NCI-H1694 (cell line): Measurements from ENCODE around the gene B9D1.

Source experiments
- DNase-seq: peaks from one replicate; lab custom pipeline; 2025; lab: John Stamatoyannopoulos, UW

B9D1 gene

DNA sequence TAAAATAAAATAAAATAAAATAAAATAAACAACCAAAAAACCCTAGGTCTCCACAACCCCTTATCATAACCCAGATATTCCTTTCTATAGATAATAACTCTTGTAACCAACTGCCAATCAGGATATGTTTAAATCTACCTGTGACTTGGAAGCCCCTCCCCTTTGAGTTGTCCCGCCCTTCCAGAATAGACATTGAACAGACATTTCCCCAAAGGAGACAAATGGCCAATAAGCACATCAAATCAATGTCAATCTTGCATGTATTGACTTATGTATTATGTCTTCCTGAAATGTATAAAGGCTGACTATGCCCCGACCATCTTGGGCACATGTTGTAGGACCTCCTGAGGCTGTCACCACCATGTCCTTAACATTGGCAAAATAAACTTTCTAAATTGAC is 14.3 kb upstream of the B9D1 start:
- no peak for DNase-seq

DNA sequence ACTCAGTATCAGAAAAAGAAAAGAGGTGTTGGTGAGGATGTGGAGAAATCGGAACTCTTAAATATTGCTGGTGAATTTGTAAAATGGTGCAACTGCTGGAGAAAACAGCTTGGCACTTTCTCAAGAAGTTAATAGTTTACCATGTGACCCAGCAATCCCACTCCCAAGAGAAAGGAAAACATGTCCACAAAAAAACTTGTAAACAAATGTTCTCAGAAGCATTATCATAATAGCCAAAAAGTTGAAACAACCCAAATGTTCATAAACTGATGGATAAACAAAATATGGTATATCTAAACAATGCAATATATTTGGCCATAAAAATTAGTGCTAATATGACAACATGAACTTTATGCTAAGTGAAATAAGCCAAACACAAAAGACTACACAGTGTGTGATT is 13.2 kb upstream of the B9D1 start:
- no peak for DNase-seq

DNA sequence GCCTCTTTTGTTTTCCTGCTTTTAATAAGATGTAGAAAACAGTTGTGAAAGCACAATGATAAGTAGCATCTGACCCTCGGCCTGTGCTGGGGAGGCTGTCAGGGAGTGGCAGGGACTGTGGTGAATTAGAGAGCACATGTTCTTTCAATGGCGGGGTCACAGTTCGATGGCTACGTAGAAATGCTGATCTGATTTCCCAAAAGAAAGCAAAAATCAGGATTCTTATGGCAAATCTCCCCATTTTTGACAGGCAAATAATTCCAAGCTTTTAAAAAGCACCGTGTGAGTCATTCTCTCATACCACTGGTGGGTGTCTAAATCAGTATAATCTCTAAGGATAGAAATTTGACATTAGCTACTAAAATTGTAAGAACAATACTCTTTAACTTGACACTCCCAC is 11.6 kb upstream of the B9D1 start:
- DNase-seq = no peak

DNA sequence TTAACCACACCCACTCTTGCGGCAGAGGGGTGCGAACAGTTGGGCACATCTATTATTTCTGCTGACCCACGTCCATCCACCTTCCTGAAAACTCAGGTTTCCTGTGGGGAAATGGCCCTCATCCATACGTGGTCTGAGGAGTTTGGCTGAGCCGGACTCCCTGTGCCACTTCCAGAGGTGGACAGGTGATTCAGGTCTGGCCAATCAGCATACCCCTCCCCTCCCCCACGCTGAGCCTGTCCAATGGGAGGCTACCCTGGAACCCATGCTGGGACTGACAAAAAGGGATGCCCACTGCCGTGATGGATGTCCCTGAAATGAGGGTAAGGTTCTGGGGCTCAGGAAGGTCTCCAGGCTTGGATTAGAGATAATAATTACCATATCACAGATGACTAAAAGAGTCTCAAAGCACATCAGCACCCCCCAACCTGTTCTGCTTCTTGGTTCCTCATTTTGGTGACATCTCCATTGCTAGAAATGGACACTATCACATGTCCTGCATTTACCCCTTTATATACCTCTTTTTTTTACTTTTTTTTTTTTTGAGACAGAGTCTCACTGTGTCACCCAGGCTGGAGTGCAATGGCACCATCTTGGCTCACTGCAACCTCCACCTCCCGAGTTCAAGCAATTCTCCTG is 10.5 kb upstream of the B9D1 start:
- no peak for DNase-seq

DNA sequence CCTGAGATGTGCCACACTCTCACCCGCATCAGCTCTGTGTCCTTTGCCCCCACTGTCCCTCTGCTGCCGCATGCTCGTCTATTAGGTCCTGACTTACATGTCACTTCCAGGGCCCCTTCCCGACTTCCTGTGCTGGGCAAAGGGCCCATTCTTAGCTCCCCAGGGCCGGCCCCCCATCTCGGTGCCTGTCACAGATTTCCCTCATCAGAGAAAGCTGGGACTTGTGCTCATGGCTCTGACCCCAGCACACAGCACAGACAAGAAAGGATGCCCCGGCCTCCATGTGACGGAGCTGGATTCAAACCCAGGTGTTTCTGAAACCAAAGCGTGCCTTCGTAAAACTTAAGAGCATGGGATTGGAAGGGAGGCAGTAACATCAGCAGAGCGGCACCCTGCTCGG is 9.9 kb upstream of the B9D1 start:
- DNase-seq = no peak

DNA sequence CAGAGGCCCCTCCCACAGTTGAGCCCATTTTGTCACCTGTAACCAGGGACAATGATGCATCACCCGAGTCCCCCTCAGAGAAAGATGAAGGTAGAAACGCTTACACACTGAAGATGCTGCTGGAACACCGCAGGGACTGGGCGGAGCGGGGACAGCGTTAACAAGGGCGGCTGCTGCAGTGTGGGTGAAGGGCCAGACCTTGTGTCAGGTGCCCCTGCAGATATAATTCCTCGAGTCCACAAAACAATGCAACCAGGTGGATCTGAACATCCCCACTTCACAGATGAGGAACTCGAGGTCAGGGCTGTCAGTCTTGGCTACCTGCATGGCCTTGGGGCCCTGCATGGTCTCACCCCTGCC is 9.5 kb upstream of the B9D1 start:
- DNase-seq = no peak

DNA sequence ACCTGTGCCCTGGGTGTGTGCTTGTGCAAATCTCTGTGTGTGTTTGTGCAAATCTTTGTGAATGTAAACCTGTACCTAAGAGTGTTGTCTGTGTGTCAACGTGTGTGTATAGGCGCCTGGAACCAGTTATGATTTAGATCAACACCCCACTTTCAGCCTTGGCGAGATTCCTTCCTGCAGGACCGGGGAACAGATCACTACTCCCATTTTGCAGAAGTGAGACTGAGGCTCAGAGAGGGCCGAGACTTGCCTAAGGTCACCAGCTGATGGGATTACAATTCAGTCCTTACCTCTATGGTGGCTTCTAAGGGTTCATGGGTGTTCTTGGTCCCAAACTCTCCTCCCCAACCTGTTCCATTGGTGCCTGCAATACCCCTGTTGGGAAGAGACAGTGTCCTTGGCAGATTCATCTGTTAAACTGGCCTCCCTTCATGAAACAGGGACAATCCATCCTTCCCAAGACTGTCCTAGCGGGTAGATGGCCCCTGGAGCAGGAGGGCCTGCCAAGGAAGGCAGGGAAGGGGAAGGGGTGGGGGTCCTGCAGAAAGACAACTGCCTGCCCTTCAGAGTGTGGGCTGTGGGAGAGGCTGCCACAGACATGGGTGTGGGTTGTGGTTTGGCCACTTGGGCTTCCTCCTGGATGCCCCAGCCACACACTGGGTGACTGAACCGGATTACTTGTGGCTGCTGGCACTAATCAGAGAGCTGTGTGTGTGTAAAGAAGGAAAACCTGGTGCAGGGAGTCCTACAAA is 8.9 kb upstream of the B9D1 start:
- no peak for DNase-seq

DNA sequence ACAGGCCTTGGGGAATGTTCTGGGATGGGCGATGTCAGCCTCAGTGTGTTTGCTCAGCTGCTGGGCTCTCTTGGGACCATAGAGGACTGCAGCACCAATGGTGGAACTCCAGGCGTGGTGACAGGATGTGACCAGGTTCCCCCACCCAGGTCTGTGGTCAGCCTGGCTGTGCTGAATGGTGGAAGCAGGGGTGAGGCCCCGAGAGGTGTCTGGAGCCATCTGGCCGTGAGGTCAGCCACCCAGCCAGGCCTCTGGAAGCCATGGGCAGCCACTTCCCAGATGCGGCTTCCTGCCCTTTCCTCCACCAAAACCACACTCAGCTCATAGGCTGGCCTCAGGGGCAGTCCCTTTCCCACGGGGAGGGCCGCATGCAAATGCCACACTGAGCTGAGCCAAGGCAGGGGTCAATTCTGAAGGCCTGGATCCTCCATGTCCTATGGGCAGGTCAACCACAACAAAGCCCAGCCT is 8.0 kb upstream of the B9D1 start:
- DNase-seq = no peak

DNA sequence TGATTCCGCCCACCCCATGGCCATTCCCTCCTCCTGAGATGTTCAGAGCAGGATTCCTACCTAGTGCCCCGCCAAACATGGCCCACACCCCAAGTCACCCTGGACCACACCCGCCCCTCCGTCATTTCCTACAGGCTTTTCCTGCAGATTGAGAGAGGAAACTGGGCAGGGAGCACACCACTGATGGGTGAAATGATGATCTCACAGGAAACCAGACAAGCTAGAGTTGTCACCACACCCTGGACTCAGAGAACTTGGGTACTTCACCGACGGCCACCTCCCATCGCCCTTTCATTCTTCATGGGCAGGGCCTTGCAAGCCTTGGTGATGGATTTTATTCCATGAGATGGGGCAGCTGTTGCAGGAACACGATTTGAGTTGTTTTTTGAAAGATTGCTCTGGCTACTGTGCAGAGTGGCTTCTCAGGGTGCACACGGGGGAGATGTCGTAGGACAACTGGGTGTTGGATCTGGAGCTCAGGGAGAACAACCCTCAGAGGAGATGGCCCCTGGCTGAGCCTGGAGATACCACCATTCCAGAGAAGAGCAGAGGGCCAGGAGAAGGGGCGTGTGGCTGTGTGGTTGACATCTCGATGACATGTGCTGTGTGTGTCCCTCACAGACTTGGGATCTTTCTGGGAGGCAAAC is 7.4 kb upstream of the B9D1 start:
- DNase-seq = no peak

DNA sequence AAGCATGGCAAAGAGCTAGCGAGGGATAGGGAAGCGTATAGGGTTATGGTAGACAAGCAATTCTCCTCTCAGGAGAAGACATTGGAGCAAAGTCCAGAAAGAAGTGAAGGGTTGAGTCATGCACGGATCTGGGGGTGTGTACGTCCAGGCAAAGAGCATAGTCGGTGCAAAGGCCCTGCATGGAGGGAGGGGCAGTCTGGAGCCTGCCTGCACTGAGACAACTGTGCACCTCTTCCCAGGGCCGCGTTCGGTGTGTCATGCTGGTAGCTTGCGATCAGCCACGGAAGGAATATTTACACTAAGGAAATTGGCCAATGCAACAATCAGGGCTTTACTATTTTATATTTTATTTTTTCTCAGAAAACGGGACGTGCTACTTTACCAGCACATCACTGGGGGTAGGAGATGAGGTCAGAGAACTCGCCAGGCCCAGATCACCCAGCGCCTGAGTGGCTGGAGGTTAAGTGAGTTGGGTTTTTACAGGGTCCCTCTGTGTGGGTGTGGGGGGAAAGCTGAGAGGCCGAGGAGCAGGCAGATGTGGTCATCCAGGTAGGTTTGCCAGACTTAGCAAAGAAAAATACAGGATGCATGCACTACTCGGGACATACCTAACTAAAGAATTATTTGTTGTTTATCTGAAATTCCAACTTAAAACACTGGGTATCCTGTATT is 6.7 kb upstream of the B9D1 start:
- no peak for DNase-seq

DNA sequence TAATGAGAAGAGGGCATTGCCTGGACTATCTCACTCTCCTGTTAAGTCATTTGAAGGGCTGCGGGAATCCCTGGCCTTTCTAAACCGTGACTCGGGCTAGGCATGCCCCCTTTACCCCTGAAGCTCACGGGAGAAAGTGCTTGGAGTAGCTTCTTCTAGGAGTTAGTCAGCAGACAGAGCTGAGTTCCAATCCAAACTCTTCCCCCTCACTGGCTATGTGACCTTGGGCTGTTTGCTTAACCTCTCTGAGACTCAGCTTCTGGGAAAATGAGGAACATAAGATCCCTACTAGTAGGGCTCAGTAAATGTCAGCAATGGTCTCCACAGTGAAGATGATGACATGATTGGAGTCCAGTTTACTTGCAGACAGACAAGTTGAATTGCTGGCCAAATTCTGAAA is 5.7 kb upstream of the B9D1 start:
- no peak for DNase-seq

DNA sequence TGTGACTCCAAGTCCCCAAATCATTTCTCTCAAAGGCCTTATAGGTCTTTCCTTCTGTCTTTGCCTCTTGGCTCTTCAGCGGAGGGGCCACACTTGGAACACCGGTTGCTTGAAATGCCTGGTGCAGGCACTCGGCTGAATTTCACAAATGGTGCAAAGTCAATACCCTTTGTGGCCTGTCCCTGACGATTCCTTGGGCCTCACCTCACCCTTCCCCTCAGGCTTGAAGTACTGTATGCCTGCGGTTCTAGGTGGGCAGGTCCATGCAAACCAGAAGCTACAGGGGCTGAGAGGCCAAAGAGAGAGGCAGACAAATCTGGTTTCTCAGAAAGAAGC is 4.1 kb upstream of the B9D1 start:
- DNase-seq = no peak

DNA sequence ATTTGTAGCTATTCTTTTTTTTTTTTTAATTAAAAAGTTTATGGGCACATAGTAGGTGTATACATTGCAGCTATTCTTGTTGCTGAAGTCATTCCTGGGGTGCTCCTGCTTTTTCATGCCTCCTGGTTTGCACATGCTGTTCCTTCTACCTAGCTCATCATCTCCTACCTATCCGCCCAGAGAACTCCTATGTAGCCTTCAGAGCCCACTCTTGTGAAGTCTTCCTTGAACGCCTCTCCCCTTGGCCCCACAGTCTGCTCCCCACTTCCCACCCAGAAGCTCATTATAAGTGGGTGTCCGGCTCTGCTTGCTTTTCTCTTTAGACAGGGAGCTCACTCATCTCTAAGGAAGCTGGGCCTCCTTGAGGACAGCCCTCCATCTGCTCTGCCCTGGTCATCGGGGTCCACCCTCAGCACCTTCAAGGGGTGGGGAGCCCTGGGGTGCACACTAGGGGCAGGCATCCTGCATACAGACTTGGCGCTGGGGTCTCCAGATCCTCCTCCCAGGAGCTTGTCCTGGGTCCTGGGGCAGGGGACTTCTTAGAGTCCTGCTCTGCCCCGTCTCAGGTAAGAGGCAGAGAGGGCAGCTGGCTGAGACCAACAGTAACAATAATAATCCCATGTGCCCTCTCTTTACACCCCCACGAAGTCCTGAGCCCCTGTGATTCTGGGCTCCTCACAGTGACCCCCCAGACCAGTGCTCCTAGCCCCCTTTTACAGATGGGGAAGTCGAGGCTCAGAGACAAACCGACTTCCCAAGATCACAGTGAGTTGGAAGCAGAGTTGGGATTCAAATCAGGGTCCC is 3.5 kb upstream of the B9D1 start:
- DNase-seq = no peak

DNA sequence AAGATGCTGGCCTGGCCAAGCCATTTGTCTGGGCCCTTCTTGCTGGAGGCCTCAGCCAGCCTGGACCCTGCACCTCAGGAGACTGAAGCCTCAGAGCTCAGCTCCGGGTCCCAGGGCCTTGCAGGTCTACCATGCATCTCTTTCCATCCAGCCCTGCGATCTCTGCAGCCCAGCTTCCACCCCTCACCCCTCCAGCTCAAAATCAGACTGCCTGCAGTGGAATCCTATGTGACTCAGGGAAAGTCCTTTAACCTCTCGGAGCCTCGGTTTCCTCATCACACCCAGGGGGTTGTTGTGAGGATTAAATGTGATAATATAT is 2.9 kb upstream of the B9D1 start:
- no peak for DNase-seq

DNA sequence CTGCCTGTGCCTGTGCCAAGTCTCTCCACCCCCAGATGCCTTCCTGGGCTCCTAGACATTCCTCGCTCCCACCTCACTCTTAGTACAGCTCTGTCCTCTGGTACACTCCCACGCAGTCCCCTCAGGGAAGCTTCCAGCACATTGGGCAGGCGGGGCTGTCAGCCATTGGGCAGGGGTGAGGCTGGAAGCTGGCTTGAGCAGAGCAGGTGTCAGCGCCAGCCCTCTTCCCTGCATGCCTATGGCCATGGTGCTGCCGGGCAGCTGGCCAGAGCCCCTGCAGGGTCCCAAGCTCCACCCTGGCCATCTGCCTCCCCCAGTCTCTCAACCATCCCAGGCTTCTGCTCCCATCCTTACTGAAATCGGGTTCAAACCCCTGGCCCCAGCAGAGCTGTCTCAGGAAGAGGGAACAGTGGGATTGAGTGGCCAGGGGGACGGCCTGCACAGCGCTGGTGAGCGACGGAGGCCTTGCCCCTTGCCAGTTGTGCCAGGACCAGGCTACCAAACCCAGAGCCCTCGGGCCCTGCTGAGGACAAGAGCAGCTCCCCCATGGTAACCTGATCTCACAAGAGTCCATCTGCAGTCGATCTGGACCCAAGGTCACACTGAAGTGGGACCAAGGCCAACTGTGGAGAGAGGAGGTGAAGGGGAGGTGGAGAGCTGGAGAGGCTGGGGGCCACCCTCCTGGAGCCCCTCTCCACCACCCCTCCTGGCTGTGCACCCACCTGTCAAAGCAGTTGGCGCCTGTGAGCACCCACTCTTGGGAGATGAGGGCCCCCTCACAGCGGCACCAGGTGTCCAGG is 2.4 kb upstream of the B9D1 start:
- DNase-seq = peak; percentile 47

DNA sequence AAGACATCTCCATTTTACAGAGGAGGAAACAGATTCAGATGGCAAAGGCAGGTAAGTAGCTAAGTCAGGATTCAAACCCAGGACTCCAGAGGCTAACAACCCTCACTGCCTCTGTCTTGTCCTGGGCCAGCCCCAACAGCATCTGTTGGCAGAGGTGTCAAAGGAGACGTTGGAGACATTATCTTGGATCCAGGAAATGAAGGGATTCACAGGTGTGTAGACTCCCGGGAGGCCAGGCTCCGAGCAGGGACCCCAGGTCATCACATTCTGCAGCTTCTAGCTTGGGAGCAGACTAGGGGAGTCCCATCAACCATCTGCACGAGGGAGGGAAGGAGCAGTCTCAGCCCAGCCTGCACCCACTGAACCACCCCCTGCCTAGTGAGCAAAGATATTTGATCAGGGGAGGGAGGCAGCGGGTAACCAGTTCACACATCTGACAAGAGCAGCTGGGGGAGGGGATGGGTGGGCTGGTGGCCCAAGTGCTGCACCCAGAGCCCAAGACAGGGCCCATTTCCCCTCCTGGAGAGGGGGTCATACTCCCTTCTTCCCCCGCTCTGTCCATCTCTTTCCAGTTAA is 1.0 kb upstream of the B9D1 start:
- no peak for DNase-seq

DNA sequence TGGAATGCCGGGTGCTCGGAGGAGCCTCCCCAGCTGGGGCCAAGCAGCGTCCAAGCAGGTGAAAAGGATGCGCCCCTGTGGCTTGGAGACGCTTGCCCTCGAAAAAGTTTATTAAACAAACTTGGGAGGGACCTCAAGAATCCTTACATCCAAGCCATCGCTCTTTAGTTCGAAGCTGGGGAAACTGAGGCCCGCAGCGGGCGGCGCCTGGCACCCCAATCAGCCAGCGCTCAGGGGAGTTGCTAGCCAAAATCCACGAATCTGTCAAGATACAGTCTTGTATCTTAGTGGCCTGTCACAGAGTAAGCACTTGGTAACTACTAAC is 553 bp upstream of the B9D1 start:
- DNase-seq = no peak

DNA sequence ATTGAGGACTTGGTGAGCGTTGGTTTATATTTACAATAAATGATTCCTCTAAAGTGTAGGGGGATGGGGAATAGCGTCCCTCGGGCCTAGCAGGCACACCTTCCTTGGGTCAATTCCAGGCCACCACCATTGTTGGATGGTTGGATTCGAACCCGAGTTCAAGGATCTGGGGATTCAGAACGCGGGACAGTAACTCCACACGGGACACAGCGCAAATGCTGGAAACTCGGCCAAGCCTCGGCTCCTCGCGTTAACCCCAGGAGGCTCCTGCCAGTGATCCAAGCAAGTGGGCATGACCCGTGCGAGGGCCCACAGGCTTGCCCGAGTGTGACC is 613 bp downstream of the B9D1 start:
- DNase-seq = no peak

DNA sequence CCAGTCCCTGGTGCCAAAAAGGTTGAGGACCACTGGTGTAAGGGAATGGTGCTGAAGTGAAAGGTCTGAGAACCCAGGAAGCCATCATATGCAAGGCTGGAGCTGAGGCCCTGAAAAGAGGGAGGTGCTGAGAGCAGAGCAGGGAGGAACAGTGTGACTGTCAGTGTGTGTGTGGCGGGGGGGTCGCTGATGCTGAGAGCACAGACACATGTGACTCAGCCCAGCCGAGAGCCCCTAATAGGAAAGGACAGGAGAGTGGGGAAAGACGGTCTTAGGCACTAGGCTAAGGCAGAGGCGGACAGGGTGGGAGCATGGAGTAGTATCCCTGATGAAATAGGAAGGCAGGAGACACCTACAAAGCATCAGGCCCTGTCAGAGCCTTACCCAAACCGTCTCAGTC is 1.2 kb downstream of the B9D1 start:
- DNase-seq = no peak

DNA sequence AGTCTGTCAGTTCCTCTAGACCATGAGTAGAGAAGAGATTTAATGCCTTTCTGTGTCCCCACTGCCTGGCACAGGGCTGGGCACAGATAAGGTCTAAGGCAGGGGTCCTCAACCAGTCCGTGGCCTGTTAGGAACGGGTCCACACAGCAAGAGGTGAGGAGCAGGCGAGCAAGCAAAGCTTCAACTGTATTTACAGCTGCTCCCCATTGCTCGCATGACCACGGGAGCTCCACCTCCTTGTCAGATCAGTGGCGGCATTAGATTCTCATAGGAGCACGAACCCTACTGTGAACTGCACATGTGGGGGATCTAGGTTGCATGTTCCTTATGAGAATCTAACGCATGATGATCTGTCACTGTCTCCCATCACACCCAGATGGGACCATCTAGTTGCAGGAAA is 1.8 kb downstream of the B9D1 start:
- no peak for DNase-seq

DNA sequence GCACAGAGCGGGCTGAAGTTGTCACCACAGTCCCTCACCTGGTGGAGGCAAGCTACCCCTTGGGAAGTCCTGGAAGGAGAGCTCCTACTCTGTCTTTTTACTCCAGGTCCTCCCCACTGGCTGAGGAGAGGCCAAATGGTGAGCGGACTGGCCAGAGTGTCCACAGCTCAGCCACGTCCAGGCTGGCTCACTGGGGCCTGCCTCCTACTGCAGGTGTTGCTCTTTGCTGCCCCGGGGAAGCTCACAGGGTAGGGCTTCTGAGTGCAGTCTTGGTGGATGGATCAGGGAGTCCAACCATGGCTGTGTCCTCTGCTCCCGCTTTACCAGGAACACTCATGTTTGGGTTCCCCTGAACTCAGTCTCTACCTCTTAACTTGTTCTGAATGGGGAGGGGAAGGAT is 2.7 kb downstream of the B9D1 start:
- no peak for DNase-seq

DNA sequence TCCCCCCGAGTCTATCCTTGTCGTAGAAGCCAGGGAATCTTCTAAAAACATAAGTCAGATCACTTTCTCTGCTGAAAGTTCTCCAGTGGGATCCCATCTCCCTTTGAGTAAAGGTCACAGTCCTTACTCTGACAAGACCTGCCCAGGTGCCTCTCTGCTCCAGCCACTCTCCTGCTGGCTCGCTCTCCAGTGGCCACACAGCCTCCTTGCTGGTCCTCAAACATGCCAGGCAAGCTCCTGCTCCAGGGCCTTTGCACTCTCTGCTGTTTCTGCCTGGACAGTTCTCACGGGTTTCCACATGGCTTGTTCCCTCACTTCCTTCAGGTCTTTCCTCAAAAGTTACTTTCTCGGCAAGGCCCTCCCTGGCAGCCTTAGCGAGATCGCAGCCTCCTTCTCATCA is 3.4 kb downstream of the B9D1 start:
- DNase-seq = no peak
